GM12874 (cell line): ENCODE results near the gene SMTNL1.

Experiments
- TF ChIP-seq, protein P1 (sequence below): IDR thresholded peaks from 2 replicates; pipeline ENCODE4 v1.5.1; 2011; ENCODE audit warnings: low read depth, mild to moderate bottlenecking, control low read depth, low read length, moderate library complexity; ENCODE audit not compliant: insufficient read depth

Gene SMTNL1, protein sequence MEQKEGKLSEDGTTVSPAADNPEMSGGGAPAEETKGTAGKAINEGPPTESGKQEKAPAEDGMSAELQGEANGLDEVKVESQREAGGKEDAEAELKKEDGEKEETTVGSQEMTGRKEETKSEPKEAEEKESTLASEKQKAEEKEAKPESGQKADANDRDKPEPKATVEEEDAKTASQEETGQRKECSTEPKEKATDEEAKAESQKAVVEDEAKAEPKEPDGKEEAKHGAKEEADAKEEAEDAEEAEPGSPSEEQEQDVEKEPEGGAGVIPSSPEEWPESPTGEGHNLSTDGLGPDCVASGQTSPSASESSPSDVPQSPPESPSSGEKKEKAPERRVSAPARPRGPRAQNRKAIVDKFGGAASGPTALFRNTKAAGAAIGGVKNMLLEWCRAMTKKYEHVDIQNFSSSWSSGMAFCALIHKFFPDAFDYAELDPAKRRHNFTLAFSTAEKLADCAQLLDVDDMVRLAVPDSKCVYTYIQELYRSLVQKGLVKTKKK

DNA sequence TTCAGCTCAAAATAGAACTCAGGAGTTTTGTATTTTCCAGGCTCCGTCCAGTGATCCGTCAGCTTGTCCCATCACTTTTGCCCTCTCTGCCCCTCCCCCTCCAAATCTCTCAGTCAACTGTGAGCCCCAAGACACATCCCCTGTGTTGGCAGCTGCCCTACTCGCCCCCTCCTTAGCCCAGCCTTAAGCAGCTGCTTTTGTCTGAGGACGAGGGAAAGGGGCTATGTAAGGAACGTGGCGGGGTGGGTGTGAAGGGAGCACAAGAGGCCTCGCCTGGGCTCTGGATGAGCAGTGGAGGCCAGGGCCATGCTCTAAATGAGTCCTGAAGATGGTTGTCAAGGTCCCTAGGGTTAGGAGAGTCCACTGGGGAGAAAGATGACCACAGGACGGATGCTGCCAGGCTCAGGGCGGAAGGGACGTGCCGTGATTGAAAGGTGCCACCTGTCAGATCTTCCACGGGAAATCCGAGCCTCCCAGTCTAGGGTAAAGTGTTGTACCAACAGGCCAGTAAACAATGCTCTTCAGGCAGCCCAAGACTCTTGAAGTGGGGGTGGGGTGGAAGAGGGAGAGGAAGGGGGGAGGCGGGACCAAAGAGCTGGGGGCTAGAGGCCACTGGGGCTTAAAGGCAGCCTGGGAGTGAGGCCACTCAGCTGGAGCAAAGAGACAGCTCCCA lies at the start of gene SMTNL1:
Gene SMTNL1, plus strand, starts transcription at position 649 of the 673 bp plus-strand sequence. CDS start 5,048 bp downstream, outside the sequence.
- TF ChIP-seq, protein P1, sequence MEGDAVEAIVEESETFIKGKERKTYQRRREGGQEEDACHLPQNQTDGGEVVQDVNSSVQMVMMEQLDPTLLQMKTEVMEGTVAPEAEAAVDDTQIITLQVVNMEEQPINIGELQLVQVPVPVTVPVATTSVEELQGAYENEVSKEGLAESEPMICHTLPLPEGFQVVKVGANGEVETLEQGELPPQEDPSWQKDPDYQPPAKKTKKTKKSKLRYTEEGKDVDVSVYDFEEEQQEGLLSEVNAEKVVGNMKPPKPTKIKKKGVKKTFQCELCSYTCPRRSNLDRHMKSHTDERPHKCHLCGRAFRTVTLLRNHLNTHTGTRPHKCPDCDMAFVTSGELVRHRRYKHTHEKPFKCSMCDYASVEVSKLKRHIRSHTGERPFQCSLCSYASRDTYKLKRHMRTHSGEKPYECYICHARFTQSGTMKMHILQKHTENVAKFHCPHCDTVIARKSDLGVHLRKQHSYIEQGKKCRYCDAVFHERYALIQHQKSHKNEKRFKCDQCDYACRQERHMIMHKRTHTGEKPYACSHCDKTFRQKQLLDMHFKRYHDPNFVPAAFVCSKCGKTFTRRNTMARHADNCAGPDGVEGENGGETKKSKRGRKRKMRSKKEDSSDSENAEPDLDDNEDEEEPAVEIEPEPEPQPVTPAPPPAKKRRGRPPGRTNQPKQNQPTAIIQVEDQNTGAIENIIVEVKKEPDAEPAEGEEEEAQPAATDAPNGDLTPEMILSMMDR = no peak

DNA sequence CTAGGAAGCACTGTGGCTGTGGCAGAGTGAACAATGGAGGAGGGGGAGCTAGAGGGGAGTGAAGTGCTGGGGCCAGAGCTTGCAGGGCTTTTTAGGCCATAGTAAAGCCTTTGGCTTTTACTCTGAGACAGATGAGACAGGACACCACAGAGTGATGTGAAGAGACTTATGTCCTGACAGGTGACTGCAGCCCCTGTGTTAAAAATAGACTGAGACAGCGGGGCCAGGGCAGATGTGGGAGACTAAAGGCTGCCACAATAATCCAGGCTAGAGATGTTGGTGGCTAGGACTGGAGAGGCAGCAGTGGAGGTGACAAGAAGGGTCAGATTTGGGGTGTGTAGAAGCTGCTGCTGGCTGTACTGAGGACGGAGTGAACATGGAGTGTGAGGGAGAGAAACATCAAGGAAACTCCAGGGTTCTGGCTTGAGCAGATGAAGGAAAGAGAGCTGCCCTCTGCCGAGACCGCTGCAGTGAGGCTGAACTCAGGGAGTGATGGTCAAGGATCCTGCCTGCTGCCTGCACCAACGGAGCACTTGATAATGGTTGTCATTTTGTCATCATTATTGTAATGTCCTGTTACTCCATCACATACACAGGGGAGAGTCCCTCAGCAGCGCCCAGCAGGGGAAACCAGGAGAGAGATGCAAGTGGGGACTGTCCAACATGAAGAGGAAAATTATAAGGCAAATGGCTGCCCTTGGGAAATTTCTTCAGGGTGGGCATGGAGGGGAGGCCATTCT lies 49.3 kb upstream of the SMTNL1 start:
- TF ChIP-seq, protein P1 = no peak

DNA sequence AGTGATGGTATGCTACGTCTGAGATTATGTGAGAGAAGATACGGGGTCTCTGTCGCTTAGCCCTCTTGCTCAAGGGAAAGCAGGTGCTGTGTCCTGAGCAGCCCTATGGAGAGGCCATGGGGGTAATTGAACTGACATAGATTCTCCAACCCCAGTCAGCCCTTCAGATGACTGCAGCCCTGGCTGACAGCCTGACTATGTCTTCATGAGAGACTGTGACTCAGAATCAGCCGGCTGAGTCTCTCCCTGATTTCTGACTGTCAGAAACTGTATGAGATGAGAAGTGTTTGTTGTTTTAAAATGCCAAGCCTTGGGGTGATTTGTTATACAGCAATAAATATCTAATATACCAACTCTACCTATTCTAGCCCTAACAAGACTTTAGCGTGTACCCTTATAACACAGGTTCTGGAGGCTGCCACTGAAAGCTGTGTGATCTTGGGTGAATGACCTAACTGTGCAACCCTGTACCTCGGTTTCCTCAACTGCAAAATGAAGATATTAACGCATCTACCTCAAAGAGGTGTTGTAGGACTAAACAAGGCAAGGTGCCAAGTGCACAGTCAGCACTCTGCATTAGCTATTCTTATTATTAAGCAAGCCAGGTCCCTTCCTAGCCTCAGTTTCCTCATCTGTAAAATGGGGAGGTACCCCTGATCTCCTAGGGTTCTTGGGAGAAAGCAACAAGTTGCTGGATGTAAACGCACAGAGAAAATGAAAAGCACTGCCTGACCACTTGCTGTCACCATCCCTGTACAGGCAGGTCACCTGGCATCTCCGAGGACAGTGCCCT lies 46.7 kb upstream of the SMTNL1 start:
- TF ChIP-seq, protein P1 = no peak

DNA sequence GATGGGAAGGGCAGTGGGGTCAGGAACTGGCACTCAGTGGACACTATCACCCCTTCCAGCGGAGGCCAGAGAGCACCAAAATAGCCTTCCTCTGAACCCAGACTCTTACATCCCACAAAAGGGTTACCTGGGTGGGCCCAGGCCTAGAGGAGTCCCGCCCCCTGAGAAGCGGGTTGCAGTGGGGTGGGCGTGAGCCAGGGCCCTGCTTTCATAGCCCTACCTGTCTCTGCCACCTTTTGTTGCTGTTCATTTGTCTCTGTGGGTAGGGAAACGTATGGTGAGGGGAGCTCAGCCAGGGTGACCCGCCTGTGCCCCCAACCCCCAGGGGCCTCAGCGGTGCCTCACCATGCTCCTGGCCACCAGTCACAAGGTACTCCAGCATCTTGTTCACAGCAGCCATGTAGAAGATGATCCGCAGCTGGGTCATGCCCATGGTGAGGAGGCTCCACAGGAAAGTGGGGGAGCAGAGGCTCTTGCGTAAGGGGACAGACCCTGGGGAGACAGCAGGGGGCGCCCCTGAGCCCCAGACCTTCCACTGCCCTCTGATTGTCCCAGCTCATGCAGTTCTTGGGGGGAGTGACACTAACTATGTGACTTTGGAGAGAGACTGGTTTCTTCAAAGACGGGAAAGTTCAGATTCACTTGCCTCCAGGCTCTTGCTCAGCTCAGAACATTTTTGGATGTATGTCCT lies 45.9 kb upstream of the SMTNL1 start:
- TF ChIP-seq, protein P1 = peak; percentile 86

DNA sequence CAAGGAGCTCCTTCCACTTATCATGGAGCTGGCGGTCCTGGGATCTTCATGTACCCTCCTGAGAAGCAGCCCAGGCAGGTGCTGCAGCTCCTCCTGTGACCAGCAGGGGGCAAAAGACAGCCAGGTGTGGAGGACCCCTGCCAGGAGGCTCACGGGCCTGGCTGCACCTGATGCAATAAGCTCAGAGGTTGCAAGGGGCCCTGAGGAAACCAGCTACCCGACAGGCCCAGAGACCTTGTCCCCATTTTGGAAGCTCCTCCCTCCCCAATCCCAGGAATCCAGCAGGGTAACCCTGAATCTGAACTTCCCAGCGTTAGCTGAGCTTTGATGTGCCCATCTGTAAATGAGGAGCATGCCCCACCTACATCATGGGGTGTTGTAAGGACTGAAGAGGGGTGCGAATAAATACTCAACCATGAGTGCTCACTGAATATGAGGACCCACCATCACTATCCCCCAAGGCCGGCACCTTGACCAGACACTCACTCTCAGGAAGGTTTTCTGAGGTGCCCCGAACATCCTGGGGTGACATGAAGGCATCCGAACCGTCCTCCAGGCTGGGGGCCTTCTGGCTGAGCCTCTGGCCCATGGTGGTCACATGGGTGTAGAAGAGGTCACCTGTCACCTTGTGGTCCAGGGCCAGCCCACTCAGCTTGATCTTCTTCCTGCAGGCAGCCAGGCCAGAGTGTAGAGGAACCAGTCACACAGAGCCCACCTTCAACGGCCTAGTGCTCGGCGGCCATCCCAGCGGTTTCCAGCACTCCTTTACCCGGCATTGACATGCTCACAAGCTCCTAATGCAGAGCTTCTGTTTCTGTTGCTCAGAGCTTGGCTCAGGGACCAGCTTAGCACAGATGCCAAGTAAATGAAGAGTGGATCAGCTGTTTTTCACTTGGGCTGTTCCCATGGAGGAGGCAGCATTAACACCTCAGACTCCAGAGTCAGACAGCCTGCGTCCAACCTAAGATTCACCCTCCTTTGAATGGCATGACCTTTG lies 43.6 kb upstream of the SMTNL1 start:
- TF ChIP-seq, protein P1 = peak; percentile 95
